OCI-LY1 (cell line): Measurements from ENCODE around the gene CHMP6.

Experiments
- CTCF ChIP-seq: fragments of 200-600 bp; sonication (generic), shearing (Covaris generic); IDR thresholded peaks from 2 replicates; pipeline ENCODE4 v1.5.1; 2017; ENCODE audit warnings: mild to moderate bottlenecking, antibody characterized with exemption, low read length, moderate library complexity, mixed read lengths
- EZH2 ChIP-seq: fragments of 200-600 bp; sonication (generic), shearing (Covaris generic); IDR thresholded peaks from 2 replicates; pipeline ENCODE4 v1.8.0; 2017; ENCODE audit warnings: borderline replicate concordance, mixed run types, mild to moderate bottlenecking, antibody characterized with exemption, low read length, moderate library complexity, mixed read lengths

- TF ChIP-seq CTCF = no peak
- TF ChIP-seq EZH2 = no peak
Observed at GRCh38 chr17:80949451-80950421, 41.9 kb upstream of the CHMP6 start.
